Measurements from ENCODE around the gene ANKRD30B.
"Not testable (repeated sequence)": the region's sequence is repeated elsewhere in the genome, so short reads cannot be mapped to it uniquely, and the experiment has no call there.

ANKRD30B gene, protein sequence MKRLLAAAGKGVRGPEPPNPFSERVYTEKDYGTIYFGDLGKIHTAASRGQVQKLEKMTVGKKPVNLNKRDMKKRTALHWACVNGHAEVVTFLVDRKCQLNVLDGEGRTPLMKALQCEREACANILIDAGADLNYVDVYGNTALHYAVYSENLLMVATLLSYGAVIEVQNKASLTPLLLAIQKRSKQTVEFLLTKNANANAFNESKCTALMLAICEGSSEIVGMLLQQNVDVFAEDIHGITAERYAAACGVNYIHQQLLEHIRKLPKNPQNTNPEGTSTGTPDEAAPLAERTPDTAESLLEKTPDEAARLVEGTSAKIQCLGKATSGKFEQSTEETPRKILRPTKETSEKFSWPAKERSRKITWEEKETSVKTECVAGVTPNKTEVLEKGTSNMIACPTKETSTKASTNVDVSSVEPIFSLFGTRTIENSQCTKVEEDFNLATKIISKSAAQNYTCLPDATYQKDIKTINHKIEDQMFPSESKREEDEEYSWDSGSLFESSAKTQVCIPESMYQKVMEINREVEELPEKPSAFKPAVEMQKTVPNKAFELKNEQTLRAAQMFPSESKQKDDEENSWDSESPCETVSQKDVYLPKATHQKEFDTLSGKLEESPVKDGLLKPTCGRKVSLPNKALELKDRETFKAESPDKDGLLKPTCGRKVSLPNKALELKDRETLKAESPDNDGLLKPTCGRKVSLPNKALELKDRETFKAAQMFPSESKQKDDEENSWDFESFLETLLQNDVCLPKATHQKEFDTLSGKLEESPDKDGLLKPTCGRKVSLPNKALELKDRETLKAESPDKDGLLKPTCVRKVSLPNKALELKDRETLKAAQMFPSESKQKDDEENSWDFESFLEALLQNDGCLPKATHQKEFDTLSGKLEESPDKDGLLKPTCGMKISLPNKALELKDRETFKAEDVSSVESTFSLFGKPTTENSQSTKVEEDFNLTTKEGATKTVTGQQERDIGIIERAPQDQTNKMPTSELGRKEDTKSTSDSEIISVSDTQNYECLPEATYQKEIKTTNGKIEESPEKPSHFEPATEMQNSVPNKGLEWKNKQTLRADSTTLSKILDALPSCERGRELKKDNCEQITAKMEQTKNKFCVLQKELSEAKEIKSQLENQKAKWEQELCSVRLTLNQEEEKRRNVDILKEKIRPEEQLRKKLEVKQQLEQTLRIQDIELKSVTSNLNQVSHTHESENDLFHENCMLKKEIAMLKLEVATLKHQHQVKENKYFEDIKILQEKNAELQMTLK (N-terminal part only)

GRCh38 chr18:14747513-14748474 lies at the start of gene ANKRD30B:
Gene ANKRD30B (plus strand): TSS chr18:14748172. CDS start chr18:14748420, 248 bp downstream.
- DNase-seq, result no peak

DNA sequence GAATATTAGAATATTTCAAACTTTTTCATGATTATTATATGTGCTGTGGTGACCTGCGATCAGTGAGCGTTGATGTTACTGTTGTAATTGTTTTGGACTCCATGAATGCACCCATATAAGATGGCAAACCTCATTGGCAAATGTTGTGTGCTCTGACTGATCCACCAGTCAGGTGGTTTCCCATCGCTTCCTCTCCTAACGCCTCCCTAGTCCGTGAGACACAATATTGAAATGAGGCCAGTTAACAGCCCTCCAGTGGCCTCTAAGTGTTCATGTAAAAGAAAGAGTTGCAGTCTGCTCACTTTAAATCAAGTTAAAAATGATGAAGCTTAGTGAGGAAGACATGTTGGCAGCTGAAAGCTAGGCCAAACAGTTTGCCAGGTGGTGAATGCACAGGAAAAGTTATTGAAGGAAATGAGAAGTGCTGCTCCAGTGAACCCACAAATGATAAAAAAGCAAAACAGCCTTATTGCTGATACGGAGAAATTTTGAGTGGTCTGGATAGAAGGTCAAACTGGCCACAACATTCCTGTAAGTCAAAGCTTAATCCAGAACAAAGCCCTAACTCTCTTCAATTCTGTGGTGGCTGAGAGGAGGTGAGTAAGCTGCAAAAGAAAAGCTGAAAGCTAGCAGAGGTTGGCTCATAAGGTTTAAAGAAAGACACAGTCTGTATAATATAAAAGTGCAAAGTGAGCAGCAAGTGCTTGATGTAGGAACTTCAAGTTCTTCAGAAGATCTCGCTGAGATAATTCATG lies 46.5 kb upstream of the ANKRD30B start:
- DNase-seq, result not testable (repeated sequence)

GRCh38 chr18:14709761-14710160 lies 38.2 kb upstream of the ANKRD30B start:
- not testable (repeated sequence) for DNase-seq

- not testable (repeated sequence) for DNase-seq
Measured at GRCh38 chr18:14721569-14721968, 26.4 kb upstream of the ANKRD30B start.

GRCh38 chr18:14739056-14739455 lies 8.9 kb upstream of the ANKRD30B start:
- DNase-seq, result not testable (repeated sequence)

DNA sequence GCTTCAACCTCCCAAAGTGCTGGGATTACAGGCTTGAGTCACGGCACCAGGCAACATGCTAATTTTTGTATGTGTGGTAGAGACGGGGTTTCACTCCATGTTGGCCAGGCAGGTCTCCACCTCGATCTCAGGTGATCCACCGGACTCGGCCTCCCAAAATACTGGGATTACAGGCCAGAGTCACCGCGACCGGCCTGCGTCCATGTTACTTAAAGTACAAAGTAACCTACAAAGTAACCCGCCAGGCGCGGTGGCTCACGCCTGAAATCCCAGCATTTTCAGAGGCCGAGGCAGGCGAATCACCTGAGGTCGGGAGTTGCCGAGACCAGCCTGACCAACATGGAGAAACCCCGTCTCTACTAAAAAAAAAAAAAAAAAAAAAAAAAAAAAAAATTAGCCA lies 1.1 kb upstream of the ANKRD30B start:
- no peak for DNase-seq

- DNase-seq, result no peak
Measured at GRCh38 chr18:14748496-14748895, 524 bp downstream of the ANKRD30B start.

- not testable (repeated sequence) for DNase-seq
Measured at GRCh38 chr18:14763566-14763965, 15.6 kb downstream of the ANKRD30B start.

DNA sequence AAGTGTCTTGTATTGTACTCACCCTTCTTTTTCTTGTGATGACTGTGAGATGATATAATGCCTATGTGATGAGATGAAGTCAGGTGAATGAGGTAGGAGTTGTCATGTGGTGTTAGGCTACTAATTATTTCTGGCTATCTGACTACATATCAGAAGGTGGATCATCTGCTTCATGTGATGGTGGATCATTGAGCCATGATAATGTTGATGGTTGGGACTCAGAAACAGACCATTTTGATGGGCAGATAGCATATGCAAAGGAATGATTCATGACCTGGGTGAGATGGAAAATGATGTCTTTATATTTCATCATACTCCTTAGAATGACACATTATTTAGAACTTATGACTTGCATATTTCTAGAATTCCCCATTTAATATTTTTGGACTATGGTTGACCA lies 19.5 kb downstream of the ANKRD30B start:
- DNase-seq, result no peak

GRCh38 chr18:14768241-14768640 lies 20.3 kb downstream of the ANKRD30B start:
- DNase-seq, result no peak

- DNase-seq, result no peak
Measured at GRCh38 chr18:14769381-14769780, 21.4 kb downstream of the ANKRD30B start.

GRCh38 chr18:14776801-14777200 lies 28.8 kb downstream of the ANKRD30B start:
- no peak for DNase-seq

GRCh38 chr18:14781671-14782070 lies 33.7 kb downstream of the ANKRD30B start:
- no peak for DNase-seq

DNA sequence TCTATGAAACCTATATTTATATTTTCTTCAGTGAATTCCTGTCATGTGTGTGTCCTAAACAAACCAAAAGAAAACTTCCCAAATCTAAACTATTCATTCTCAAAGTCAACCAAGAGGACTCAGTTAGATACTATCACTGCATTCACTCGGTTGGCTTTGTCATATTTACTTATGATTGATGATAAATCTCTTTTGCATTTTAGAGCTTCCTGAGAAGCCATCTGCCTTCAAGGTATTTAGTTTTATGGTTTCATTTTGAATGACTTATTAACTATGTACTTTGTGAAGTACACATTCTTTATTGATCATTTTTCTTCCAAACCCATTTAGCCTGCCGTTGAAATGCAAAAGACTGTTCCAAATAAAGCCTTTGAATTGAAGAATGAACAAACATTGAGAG lies 36.2 kb downstream of the ANKRD30B start:
- DNase-seq, result no peak

- DNase-seq, result not testable (repeated sequence)
Measured at GRCh38 chr18:14796876-14797275, 48.9 kb downstream of the ANKRD30B start.

GRCh38 chr18:14797969-14798764 lies 50.2 kb downstream of the ANKRD30B start:
- DNase-seq, result not testable (repeated sequence)

DNA sequence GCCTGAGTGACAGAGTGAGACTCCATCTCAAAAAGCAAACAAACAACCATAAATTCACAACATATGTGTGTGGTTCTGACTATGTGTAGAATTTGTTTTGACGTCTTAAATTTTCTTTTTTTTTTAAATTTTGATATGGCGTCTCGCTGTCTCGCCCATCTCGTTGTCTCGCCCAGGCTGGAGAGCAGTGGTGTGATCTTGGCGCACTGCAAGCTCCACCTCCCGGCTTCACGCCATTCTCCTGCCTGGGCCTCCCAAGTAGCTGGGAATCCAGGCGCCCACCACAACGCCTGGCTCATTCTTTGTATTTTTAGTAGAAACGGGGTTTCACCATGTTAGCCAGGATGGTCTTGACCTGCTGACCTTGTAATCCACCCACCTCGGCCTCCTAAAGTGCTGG lies 63.1 kb downstream of the ANKRD30B start:
- DNase-seq, result not testable (repeated sequence)

DNA sequence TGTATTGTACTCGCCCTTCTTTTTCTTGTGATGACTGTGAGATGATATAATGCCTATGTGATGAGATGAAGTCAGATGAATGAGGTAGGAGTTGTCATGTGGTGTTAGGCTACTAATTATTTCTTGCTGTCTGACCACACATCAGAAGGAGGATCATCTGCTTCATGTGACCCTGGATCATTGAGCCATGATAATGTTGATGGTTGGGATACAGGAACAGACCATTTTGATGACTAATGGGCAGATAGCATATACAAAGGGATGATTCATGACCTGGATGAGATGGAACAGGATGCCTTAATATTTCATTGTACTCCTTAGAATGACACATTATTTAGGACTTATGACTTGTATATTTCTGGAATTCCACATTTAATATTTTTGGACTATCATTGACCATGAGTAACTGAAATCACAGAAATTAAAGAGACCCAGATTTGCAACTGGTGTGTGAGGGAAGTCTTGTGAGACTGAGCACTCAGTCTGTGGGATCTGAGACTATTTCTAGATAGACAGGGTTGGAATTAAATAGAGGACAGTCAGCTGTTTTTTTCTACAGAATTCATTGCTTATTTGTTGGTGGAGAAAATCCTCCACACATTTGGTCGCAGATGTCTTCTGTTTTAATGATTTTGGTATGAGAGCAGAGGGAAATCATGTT lies 79.1 kb downstream of the ANKRD30B start:
- not testable (repeated sequence) for DNase-seq

DNA sequence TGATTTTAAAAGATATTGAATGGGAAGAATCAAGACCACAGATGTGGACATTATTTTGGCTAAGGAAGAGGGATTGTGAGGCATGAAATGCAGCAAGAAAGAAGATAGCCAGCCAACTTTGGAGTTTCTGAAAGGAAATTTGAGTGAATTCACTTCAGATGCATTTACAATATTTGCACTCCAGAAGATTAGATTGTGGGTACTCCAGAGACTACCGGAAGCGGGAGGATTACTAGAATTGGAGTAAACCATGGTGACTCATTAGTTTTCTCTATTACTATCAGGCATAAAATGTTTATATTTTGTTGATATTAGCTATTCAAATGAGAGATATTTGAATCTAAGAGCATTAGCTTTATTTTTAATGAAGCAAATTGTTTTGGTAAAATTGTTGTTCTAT lies 93.6 kb downstream of the ANKRD30B start:
- not testable (repeated sequence) for DNase-seq
